MM.1S (cell line): ENCODE measurements around the gene TMEM176B.
"Not testable (repeated sequence)": the region's sequence is repeated elsewhere in the genome, so short reads cannot be mapped to it uniquely, and the experiment has no call there.

Experiments
- DNase-seq: peaks from one replicate; pipeline ENCODE4 v3.0.0-alpha.2; 2015
- H2AFZ ChIP-seq: fragments of 300-600 bp; sonication (generic); 2 replicates; pipeline ENCODE4 v1.6.0; 2016; ENCODE audit warnings: antibody characterized with exemption, low read length
- H3F3A ChIP-seq: fragments of 300-600 bp; sonication (generic); 2 replicates; pipeline ENCODE4 v1.6.1; 2016; ENCODE audit warnings: mild to moderate bottlenecking, antibody characterized with exemption, low read length, moderate library complexity, mixed read lengths; ENCODE audit not compliant: insufficient read depth
- H3K27ac ChIP-seq: fragments of 300-600 bp; sonication (generic); 2 replicates; pipeline ENCODE4 v1.5.1; 2016; ENCODE audit warnings: mild to moderate bottlenecking, low read length
- H3K27me3 ChIP-seq: fragments of 300-600 bp; sonication (generic); replicated peaks from 2 replicates; pipeline ENCODE4 v1.6.0; 2016; ENCODE audit warnings: low read length; ENCODE audit not compliant: insufficient read depth
- H3K36me3 ChIP-seq: fragments of 300-600 bp; sonication (generic); replicated peaks from 2 replicates; pipeline ENCODE4 v1.6.1; 2016; ENCODE audit warnings: mild to moderate bottlenecking, low read length, mixed read lengths; ENCODE audit not compliant: insufficient read depth
- H3K4me1 ChIP-seq: fragments of 300-600 bp; sonication (generic); 2 replicates; pipeline ENCODE4 v1.6.1; 2016; ENCODE audit warnings: low read length, mixed read lengths
- H3K4me2 ChIP-seq: fragments of 300-600 bp; sonication (generic); 2 replicates; pipeline ENCODE4 v1.6.0; 2016; ENCODE audit warnings: low read depth, low read length
- H3K4me3 ChIP-seq: fragments of 300-600 bp; sonication (generic); 2 replicates; pipeline ENCODE4 v1.5.1; 2016; ENCODE audit warnings: low read length, mixed read lengths
- H3K79me2 ChIP-seq: fragments of 300-600 bp; sonication (generic); 2 replicates; pipeline ENCODE4 v1.6.1; 2016; ENCODE audit warnings: mixed run types, low read length, mixed read lengths
- H3K9ac ChIP-seq: fragments of 300-600 bp; sonication (generic); 2 replicates; pipeline ENCODE4 v1.6.1; 2016; ENCODE audit warnings: low read length, mixed read lengths
- H3K9me2 ChIP-seq: fragments of 300-600 bp; sonication (generic); replicated peaks from 2 replicates; pipeline ENCODE4 v1.6.1; 2016; ENCODE audit warnings: mild to moderate bottlenecking, low read length, mixed read lengths; ENCODE audit not compliant: insufficient read depth
- H3K9me3 ChIP-seq: fragments of 300-600 bp; sonication (generic); replicated peaks from 2 replicates; pipeline ENCODE4 v1.6.1; 2016; ENCODE audit warnings: mild to moderate bottlenecking, low read length, mixed read lengths; ENCODE audit not compliant: insufficient read depth
- H4K20me1 ChIP-seq: fragments of 300-600 bp; sonication (generic); 2 replicates; pipeline ENCODE4 v1.6.1; 2016; ENCODE audit warnings: mild to moderate bottlenecking, low read length, moderate library complexity, mixed read lengths; ENCODE audit not compliant: insufficient read depth
- EZH2 ChIP-seq: fragments of 300-600 bp; sonication (generic); optimal IDR thresholded peaks from 2 replicates; pipeline ENCODE3; 2017; ENCODE audit warnings: low read depth, mild to moderate bottlenecking, antibody characterized with exemption, low read length, mixed read lengths
- EZH2phosphoT487 ChIP-seq: fragments of 300-600 bp; sonication (generic); IDR thresholded peaks from 2 replicates; pipeline ENCODE4 v1.6.1; 2018; ENCODE audit warnings: antibody characterized with exemption, low read length
- TF ChIP-seq, protein P1 (sequence below): fragments of 300-600 bp; sonication (generic); IDR thresholded peaks from 2 replicates; pipeline ENCODE4 v1.5.1; 2016; ENCODE audit warnings: antibody characterized with exemption, low read length, mixed read lengths

TMEM176B gene

DNA sequence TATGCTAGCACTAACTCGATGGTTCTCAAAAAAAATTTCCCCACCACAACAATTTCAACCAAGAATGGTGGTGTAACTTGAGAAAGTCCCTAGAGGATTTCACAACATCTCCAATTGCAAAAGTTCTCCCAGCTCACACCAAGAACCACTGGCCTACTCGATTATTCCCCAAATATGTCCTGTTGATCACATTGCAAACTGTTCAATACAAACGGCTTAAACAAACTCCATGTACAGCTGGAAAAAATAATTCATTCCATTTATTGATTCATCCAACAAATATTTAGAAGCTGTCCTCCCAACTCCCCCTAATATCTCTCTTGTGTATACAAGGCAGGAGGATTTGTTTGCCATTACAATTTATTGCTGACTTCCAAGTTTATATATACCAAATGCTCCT, 19.1 kb downstream of the TMEM176B start:
- Histone ChIP-seq H3K4me1 (no peaks in the 10 kb centered on the region), H3K79me2 (no peaks in the 10 kb centered on the region), H3K9ac (no peak overlapping the region), H3K9me3 (no peaks in the 10 kb centered on the region), H3K27me3 (no peaks in the 10 kb centered on the region), H3K4me2 (no peak overlapping the region), H4K20me1 (no peaks in the 10 kb centered on the region), H3K36me3 (no peaks in the 10 kb centered on the region), H2AFZ (no peak overlapping the region), H3K4me3 (no peak overlapping the region), H3K27ac (no peak overlapping the region), H3K9me2 (no peaks in the 10 kb centered on the region), H3F3A (no peaks in the 10 kb centered on the region)
- TF ChIP-seq, protein P1, sequence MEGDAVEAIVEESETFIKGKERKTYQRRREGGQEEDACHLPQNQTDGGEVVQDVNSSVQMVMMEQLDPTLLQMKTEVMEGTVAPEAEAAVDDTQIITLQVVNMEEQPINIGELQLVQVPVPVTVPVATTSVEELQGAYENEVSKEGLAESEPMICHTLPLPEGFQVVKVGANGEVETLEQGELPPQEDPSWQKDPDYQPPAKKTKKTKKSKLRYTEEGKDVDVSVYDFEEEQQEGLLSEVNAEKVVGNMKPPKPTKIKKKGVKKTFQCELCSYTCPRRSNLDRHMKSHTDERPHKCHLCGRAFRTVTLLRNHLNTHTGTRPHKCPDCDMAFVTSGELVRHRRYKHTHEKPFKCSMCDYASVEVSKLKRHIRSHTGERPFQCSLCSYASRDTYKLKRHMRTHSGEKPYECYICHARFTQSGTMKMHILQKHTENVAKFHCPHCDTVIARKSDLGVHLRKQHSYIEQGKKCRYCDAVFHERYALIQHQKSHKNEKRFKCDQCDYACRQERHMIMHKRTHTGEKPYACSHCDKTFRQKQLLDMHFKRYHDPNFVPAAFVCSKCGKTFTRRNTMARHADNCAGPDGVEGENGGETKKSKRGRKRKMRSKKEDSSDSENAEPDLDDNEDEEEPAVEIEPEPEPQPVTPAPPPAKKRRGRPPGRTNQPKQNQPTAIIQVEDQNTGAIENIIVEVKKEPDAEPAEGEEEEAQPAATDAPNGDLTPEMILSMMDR, result no peak
- no peak for TF ChIP-seq EZH2
- no peak for TF ChIP-seq EZH2phosphoT487
- DNase-seq, result no peak

DNA sequence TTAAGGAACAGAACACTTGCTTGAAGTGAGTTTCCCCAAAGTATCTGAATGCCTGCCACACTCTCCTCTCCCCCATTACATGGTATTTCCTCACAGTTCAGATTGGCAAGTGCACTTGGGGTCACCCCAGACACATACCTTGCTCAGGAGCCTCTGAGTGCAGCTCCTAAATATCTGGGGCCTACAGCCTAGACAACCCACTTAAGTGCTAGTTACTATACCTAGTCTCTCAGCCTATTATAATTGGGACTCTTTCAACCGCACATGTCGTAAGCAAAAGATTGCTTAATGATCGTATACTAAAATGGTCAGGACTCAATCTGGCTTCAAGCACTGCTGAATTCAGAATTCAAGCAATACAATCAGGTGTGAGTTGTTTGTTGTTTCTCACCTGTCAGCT, 19.9 kb downstream of the TMEM176B start:
- no peaks in the 10 kb centered on the region for H3K27me3 ChIP-seq
- H3K9ac ChIP-seq, result no peak overlapping the region
- H3K36me3 ChIP-seq, result no peaks in the 10 kb centered on the region

DNA sequence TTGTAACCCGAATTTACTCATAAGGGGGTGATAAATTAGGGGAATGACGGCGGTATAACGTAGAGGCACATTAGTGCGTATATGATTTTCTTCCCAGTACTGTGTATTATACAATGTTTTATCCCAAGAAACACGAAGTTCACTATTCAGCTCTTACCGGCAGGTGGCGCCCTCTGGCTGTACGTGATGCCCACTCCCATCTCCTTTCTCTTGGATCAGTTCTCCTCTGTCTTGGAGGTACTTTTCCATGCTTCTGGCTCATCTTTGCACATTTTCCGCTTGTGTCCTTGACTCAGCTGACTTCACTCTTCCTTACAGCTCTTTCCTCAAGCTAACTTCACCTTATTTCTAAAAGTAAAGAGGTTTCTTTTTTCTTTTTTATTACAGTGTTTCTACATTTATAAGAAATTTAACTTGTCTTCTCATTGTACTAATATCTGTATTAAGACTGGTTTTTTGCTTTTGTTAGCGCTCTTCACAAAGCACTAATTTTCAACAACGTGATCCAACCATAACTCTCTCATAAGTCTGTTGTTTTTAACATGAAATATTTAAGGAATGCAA, 21.3 kb downstream of the TMEM176B start:
- Histone ChIP-seq H3K36me3 (no peaks in the 10 kb centered on the region), H3K9ac (no peak overlapping the region), H3K27me3 (no peaks in the 10 kb centered on the region), H3K4me3 (no peak overlapping the region), H2AFZ (no peak overlapping the region), H3K4me2 (no peak overlapping the region), H3K79me2 (no peaks in the 10 kb centered on the region), H3K4me1 (no peaks in the 10 kb centered on the region), H3K9me2 (no peaks in the 10 kb centered on the region), H3K27ac (no peak overlapping the region), H4K20me1 (no peaks in the 10 kb centered on the region), H3K9me3 (no peaks in the 10 kb centered on the region), H3F3A (no peaks in the 10 kb centered on the region)
- peak; percentile 72 for DNase-seq
- TF ChIP-seq EZH2, result no peak
- TF ChIP-seq, protein P1, result peak; percentile 98

More for the DNA sequence above, 19.9 kb downstream of the TMEM176B start:
- Histone ChIP-seq H4K20me1 (no peaks in the 10 kb centered on the region), H2AFZ (no peak overlapping the region), H3K4me1 (no peaks in the 10 kb centered on the region), H3K4me2 (no peak overlapping the region), H3K9me2 (no peaks in the 10 kb centered on the region), H3K4me3 (no peak overlapping the region), H3F3A (no peaks in the 10 kb centered on the region), H3K79me2 (no peaks in the 10 kb centered on the region), H3K9me3 (no peaks in the 10 kb centered on the region), H3K27ac (no peak overlapping the region)
- no peak for DNase-seq
- no peak for TF ChIP-seq EZH2phosphoT487

DNA sequence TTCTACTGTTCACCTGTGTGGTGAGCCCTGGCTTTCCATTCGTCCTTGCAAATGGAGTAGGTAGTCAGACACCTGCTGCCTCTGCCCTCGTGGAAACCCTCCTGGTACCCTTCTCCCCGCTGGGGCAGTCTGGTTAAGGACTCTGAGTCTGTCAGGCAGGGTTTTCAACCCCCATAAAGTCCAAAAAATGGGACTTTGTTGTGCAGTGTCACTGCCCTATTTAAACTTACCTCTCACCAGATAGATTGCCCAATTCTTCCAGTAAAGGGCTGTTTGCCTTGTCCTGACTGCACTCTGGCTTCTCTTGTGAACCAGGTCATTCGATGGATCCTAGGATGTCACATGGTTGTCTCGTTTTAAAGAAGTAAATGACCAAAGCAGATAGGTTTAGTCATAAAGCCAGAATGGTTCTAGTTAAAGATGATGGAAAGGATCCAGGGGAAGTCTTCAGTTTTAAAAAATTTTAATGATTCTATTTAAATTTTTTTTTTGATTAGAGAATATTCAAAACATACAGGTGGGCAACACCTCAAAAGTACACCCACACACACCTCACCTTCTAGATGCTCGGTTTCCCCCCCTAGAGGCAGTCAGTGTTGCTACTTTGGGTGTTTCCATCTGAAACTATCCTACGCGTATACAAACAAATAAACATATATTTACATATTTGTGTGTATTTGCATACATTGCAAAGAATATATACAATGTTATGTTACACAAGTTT, 22.0 kb downstream of the TMEM176B start:
- Histone ChIP-seq H4K20me1 (no peaks in the 10 kb centered on the region), H3K27ac (no peak overlapping the region), H3K9ac (no peak overlapping the region), H3K4me3 (no peak overlapping the region), H3K9me3 (no peaks in the 10 kb centered on the region), H3K9me2 (no peaks in the 10 kb centered on the region), H3F3A (no peaks in the 10 kb centered on the region), H3K4me1 (no peaks in the 10 kb centered on the region), H3K27me3 (no peaks in the 10 kb centered on the region), H3K79me2 (no peaks in the 10 kb centered on the region), H3K36me3 (no peaks in the 10 kb centered on the region), H3K4me2 (no peak overlapping the region), H2AFZ (no peak overlapping the region)
- no peak for DNase-seq
- no peak for TF ChIP-seq EZH2phosphoT487
- TF ChIP-seq, protein P1, result no peak
- TF ChIP-seq EZH2, result no peak

DNA sequence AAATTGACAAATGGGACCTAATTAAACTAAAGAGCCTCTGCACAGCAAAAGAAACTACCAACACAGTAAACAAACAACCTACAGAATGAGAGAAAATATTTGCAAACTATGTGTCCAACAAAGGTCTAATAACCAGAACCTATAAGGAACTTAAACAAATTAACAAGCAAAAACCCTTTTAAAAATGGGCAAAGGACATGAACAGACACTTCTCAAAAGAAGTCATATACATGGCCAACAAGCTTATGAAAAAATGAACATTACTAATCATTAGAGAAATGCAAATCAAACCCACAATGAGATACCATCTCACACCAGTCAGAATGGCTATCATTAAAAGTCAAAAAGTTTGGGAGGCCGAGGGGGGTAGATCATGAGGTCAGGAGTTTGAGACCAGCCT, 26.0 kb downstream of the TMEM176B start:
- H3K9me3 ChIP-seq, H3K79me2 ChIP-seq, H3K9ac ChIP-seq, H3K4me3 ChIP-seq, H4K20me1 ChIP-seq, H3K27me3 ChIP-seq, DNase-seq, H3K4me1 ChIP-seq, H2AFZ ChIP-seq, H3K4me2 ChIP-seq, H3K27ac ChIP-seq, H3F3A ChIP-seq, H3K36me3 ChIP-seq, H3K9me2 ChIP-seq: not testable (repeated sequence)
